GDM1 (cell line): ENCODE data around the gene GOLGA6L7.
"Not testable (repeated sequence)": the region's sequence is repeated elsewhere in the genome, so short reads cannot be mapped to it uniquely, and the experiment has no call there.

Experiments
- DNase-seq: peaks from one replicate; lab custom pipeline; 2025; lab: John Stamatoyannopoulos, UW

The GOLGA6L7 gene

GRCh38 chr15:28884151-28884940 is 35.9 kb upstream of the GOLGA6L7 start:
- DNase-seq, result no peak

GRCh38 chr15:28881600-28881999 is 33.2 kb upstream of the GOLGA6L7 start:
- DNase-seq, result no peak

- DNase-seq, result no peak
Observed at GRCh38 chr15:28881170-28881569, 32.7 kb upstream of the GOLGA6L7 start.

- no peak for DNase-seq
Observed at GRCh38 chr15:28880680-28881079, 32.2 kb upstream of the GOLGA6L7 start.

- DNase-seq, result no peak
Observed at GRCh38 chr15:28879551-28879950, 31.1 kb upstream of the GOLGA6L7 start.

GRCh38 chr15:28878209-28878608 is 29.8 kb upstream of the GOLGA6L7 start:
- no peak for DNase-seq

GRCh38 chr15:28876845-28877185 is 28.4 kb upstream of the GOLGA6L7 start:
- DNase-seq, result no peak

- no peak for DNase-seq
Observed at GRCh38 chr15:28876131-28876844, 27.8 kb upstream of the GOLGA6L7 start.

GRCh38 chr15:28875461-28876000 is 27.1 kb upstream of the GOLGA6L7 start:
- no peak for DNase-seq

- DNase-seq, result no peak
Observed at GRCh38 chr15:28873585-28874190, 25.2 kb upstream of the GOLGA6L7 start.

- no peak for DNase-seq
Observed at GRCh38 chr15:28873006-28873405, 24.6 kb upstream of the GOLGA6L7 start.

GRCh38 chr15:28871168-28871567 is 22.7 kb upstream of the GOLGA6L7 start:
- no peak for DNase-seq

- DNase-seq, result no peak
Observed at GRCh38 chr15:28868744-28869345, 20.4 kb upstream of the GOLGA6L7 start.

- DNase-seq, result not testable (repeated sequence)
Observed at GRCh38 chr15:28861589-28862293, 13.3 kb upstream of the GOLGA6L7 start.

- no peak for DNase-seq
Observed at GRCh38 chr15:28861031-28861534, 12.6 kb upstream of the GOLGA6L7 start.

- DNase-seq, result not testable (repeated sequence)
Observed at GRCh38 chr15:28854578-28854977, 6.1 kb upstream of the GOLGA6L7 start.

GRCh38 chr15:28853654-28854053 is 5.2 kb upstream of the GOLGA6L7 start:
- DNase-seq, result not testable (repeated sequence)

GRCh38 chr15:28849766-28850165 is 1.3 kb upstream of the GOLGA6L7 start:
- DNase-seq, result not testable (repeated sequence)

- DNase-seq, result not testable (repeated sequence)
Observed at GRCh38 chr15:28849271-28849670, 827 bp upstream of the GOLGA6L7 start.

GRCh38 chr15:28847959-28848358 is 485 bp downstream of the GOLGA6L7 start:
- not testable (repeated sequence) for DNase-seq

- DNase-seq, result not testable (repeated sequence)
Observed at GRCh38 chr15:28847247-28847646, 1.2 kb downstream of the GOLGA6L7 start.
